Fibroblast of skin of right biceps (primary cell): ENCODE results near the gene PITPNM3.
A peak's percentile ranks its signal among the peaks of the same experiment; 100 is the strongest.

Experiments used
- DNase-seq: peaks from one replicate; pipeline ENCODE4 v3.0.0-alpha.2; 2013

The PITPNM3 gene

GRCh38 chr17:6476076-6476809, 80.1 kb downstream of the PITPNM3 start:
- no peak for DNase-seq

DNA sequence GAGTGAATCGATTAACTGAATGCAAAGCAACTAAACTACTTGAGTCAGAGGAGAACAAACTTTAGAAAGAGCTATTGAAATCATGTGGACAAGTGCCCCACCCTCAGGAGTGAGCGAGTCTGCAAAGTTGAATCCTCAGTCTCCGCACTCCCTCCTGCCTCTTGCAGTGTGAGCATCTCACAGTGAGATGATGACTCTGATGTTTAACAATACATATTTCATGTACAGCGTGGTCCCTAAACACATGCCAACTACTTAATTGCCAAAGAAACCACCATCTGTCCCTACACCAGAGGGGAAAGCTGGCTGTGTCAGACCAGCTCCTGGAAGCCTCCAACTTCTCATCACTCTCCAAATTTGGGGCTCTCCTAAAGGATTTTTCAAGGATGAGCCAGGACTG, 80.9 kb downstream of the PITPNM3 start:
- no peak for DNase-seq

GRCh38 chr17:6474906-6475305, 81.4 kb downstream of the PITPNM3 start:
- DNase-seq, result peak; percentile 22

DNA sequence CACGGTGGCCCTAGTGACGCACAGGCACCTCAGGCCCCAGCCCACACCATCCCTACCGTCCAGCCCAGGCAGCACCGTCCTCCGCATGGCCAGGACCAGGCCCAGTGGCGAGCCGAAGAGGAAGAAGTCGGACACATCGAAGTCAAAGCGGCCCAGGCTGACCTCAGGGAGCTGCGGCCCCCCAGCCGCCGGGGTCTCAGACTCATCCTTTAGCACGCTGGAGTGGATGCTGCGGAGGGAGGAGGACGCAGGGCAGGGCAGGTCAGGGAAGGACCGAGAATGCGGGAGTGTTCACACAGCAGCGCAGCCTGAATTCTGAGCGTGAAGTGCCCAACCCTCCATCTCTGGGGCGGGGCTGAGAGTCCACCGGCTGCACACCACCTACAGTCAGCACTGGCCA, 82.0 kb downstream of the PITPNM3 start:
- no peak for DNase-seq

GRCh38 chr17:6473128-6473767, 83.1 kb downstream of the PITPNM3 start:
- peak; percentile 62 for DNase-seq

GRCh38 chr17:6472517-6472916, 83.8 kb downstream of the PITPNM3 start:
- DNase-seq, result no peak

GRCh38 chr17:6471531-6472465, 84.6 kb downstream of the PITPNM3 start:
- peak; percentile 70 for DNase-seq

DNA sequence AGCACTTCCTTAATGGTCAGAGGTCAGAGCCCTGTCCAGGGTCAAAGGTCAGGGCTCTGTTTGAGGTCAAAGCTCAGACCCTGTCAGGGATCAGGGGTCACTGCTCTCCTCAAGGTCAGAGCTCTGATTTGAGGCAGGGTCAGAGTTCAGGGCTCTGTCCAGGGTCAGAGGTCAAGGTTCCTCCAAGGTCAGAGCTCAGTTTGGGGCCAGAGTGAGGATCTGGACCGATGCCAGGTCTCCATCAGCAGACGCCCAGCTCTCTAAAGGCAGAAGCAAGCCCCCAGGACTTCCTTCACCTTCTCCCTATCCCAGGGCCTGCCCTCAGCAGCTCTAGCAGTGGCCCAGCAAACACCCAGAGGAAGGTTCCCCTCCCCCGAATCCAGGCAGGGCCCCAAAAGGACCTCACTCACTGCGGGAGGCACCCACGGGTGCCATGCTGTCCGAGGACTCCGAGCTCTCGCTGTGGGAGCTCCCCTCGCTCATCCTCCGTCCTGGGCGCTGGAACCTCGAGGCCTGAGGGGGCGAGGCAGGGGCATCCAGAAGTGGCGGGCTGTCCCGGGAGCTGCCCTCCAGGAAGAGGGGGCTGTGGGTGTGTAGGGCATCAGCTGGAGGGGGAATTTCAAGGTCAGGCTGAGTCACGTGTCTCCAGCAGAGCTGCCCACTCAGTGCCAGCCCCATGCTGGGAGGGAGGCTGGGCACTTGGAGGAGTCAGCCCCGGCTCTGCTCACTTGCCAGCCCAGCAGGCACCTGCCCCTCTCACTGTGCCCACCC, 85.4 kb downstream of the PITPNM3 start:
- no peak for DNase-seq

DNA sequence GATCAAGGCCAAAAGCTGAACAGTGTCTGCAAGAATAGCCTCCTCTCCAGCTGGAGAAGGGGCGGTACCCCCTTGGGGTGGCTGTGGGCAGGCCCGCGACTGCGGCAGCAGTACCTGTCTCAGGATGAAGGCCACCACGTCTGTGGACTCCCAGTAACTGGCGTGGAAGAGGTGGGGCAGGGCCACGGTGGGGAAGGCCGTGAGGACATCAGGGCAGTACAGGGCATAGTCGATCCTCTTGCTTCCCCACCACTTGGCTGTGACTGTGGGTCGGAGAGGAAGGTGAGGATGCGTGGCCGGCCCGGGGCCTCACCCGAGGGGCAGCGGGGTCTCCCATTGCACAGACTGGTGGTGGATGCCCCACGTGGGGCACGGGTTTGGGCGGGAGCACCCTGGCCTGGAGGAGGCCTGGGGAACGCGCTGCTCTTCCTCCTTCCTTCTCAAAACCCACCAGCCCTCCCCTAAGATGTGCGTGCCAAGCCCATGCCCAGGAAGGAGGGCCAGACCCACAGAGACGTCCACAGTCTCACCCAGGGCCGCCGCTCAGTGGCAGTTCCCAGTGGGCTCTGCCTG, 86.1 kb downstream of the PITPNM3 start:
- DNase-seq, result no peak

DNA sequence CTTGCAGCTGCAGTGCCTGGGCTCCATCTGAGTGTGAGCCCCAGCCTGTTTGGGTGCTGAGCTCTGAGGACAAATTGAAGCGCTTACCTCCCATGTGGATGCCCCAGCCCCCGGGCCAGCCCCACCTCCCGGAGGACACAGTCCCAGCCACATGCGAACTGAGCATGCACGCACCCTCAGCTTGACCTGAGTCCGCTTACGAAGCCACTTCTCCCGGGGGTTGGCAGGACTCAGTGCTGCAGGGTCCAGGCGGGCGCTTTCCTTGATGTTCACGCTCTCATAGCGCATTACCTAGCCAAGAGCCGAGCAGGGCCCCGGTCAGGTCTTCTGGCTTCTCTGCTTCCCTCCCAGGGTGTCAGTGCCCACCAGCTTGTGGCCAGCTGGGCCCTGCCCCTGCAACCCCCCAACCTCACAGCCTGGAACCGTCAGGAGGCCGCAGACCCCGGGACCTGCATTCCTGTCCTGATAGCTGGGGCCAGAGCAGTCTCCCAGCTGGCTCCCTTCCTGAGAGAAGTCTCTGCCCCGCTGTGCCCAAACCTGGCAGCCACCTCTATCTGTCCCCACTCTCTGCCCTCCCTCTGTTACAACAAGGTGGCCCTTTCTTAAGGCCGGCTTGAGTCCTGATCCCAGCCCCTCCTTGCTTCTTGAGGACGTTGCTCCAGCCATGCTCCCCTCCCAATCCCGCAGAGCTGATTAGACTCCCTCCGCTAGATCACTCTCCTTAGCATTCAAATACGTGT, 88.1 kb downstream of the PITPNM3 start:
- no peak for DNase-seq

GRCh38 chr17:6467567-6467966, 88.8 kb downstream of the PITPNM3 start:
- DNase-seq, result no peak

DNA sequence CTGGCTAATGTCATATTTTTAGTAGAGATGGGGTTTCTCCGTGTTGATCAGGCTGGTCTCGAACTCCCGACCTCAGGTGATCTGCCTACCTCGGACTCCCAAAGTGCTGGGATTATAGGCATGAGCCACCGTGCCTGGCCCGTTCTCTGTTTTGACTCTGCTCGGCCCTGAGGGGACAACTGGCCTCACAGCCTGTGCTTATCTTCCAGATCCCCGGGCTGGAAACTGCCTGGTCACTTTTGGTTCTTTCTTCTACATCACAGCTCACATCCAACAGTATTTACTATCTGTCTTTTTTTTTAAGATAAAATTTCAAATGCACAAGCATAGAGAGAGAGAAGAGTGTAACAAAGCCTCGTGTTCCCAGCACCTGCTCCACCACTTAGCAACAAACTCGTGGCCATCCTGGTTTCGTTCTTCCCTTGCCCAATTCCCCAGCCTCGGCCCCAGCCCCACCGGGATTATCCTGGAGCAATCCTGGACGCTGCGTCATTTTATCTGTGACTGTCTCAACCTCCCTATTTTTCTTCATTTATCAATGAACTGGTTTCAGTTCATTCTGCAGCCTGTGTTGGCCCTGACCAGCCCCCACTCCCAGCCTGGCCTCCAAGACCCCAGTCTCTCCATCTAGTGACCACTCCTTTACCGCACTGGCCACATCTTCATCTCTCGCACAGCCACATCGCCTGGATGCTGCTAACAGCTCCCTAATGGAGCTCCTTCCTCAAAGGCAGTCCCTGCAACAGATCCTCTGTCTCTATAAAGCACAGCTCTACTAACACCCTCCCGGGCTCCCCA, 91.0 kb downstream of the PITPNM3 start:
- no peak for DNase-seq

GRCh38 chr17:6464446-6465041, 91.8 kb downstream of the PITPNM3 start:
- DNase-seq, result no peak

GRCh38 chr17:6463616-6464445, 92.5 kb downstream of the PITPNM3 start:
- DNase-seq, result no peak

DNA sequence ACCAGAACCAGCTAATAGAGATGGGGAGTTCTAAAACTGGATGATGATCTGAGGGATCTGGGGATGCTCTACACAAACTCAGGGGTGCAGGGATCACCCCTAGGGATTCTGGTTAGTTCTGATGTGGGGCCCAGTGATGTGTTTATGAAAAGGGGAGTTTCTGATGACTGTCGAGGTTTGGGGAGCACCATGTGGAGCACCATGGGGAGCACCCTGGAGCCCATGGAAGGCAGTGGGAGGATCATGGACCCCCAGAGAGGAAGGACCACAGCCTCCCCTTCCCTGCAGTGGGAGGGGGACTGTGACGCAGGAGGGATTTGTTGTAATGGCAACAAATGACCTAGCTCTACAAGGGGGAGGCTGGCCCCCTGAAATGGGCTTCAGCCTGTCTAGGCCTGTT, 93.7 kb downstream of the PITPNM3 start:
- DNase-seq, result no peak

DNA sequence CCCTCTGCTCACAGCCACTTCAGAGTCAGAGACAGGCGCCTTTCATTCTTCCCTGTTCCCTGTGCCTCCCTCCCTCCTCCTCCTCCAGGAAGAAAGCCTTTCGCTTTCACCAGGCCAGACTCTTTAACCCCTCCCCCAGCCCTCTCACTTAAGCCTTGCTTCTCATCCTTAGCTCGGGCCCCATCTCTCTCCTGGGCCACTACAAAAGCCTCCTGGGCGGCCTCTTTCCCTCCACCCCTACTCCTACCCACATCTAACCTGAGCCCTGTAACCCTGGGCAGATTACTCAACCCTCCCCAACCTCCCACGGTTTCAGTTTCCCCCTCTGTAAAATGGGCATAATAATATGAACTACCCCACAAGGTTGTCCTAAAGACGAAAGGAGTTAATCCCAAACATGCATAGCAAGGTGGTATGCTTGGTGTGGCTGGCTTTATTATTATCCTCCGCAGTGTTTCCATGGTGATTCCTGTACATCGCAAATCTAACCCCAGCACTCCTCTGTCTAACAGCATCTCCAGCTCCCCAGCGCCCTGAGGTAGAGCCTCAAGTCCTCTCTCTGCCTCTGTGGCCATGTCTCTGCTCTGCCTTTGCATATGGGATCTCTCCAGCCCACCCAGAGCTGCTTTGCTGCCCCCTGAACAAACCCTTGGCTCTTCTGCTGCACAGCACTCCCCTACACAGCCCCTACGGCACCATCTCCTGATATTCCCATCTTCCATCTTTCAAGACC, 94.4 kb downstream of the PITPNM3 start:
- DNase-seq, result no peak

GRCh38 chr17:6461246-6461645, 95.1 kb downstream of the PITPNM3 start:
- DNase-seq, result no peak

- no peak for DNase-seq
Observed at GRCh38 chr17:6460531-6461161, 95.7 kb downstream of the PITPNM3 start.
